Neural cell (in vitro differentiated cells): ENCODE data around the gene FRRS1L. TPM values are rescaled to one million over a fixed set of nuclear protein-coding genes. Genes with fewer than 3 reads are reported as not detected.

Experiments used
- H2AFZ ChIP-seq: fragments of 200-600, 300-800 bp; sonication (generic), shearing (Covaris generic); 2 replicates; pipeline ENCODE4 v1.6.0; 2014; ENCODE audit warnings: low read depth, mild to moderate bottlenecking, antibody characterized with exemption, low read length, moderate library complexity
- H3F3A ChIP-seq: fragments of 200-600 bp; shearing (Covaris generic); 2 replicates; pipeline ENCODE4 v1.6.1; 2016; ENCODE audit warnings: mild to moderate bottlenecking, moderate library complexity, mixed read lengths, antibody characterized with exemption, low read length; ENCODE audit not compliant: insufficient read depth, poor library complexity, severe bottlenecking
- H3K27ac ChIP-seq: fragments of 200-600, 300-800 bp; sonication (generic), shearing (Covaris generic); 2 replicates; pipeline ENCODE4 v1.5.1; 2014; ENCODE audit warnings: mild to moderate bottlenecking, low read length, moderate library complexity
- H3K27me3 ChIP-seq: fragments of 300-800, 200-600 bp; sonication (generic), shearing (Covaris generic); 2 replicates; pipeline ENCODE4 v1.6.0; 2014; ENCODE audit warnings: mild to moderate bottlenecking, low read depth, low read length, moderate library complexity; ENCODE audit not compliant: insufficient read depth
- H3K36me3 ChIP-seq: fragments of 300-800, 200-600 bp; sonication (generic), shearing (Covaris generic); 2 replicates; pipeline ENCODE4 v1.5.1; 2014; ENCODE audit warnings: mild to moderate bottlenecking, antibody characterized with exemption, low read length, moderate library complexity; ENCODE audit not compliant: insufficient read depth
- H3K4me2 ChIP-seq: fragments of 300-800, 200-600 bp; sonication (generic), shearing (Covaris generic); 2 replicates; pipeline ENCODE4 v1.6.0; 2014; ENCODE audit warnings: mild to moderate bottlenecking, low read length
- H3K4me3 ChIP-seq: fragments of 300-800, 200-600 bp; sonication (generic), shearing (Covaris generic); 2 replicates; pipeline ENCODE4 v1.5.1; 2014; ENCODE audit warnings: mild to moderate bottlenecking, low read length, moderate library complexity
- H3K79me2 ChIP-seq: fragments of 200-600 bp; shearing (Covaris generic); replicated peaks from 2 replicates; pipeline ENCODE4 v1.6.0; 2014; ENCODE audit warnings: mild to moderate bottlenecking, low read length, moderate library complexity; ENCODE audit not compliant: insufficient read depth
- H3K9ac ChIP-seq: fragments of 300-800, 200-600 bp; sonication (generic), shearing (Covaris generic); 2 replicates; pipeline ENCODE4 v1.6.1; 2016; ENCODE audit warnings: mild to moderate bottlenecking, low read length, mixed read lengths
- H3K9me2 ChIP-seq: fragments of 200-600 bp; shearing (Covaris generic); 2 replicates; pipeline ENCODE4 v1.6.1; 2016; ENCODE audit warnings: mild to moderate bottlenecking, low read length, mixed read lengths; ENCODE audit not compliant: insufficient read depth
- H3K9me3 ChIP-seq: fragments of 200-600, 300-800 bp; sonication (generic), shearing (Covaris generic); 2 replicates; pipeline ENCODE4 v1.6.1; 2016; ENCODE audit warnings: mild to moderate bottlenecking, mixed run types, low read length, moderate library complexity, mixed read lengths
- H4K20me1 ChIP-seq: fragments of 200-600 bp; shearing (Covaris generic); 2 replicates; pipeline ENCODE4 v1.6.1; 2016; ENCODE audit warnings: mild to moderate bottlenecking, mixed run types; ENCODE audit not compliant: insufficient read depth
- EP300 ChIP-seq: fragments of 450-650 bp; conservative IDR thresholded peaks from 2 replicates; pipeline ENCODE4 v1.6.1; 2014; ENCODE audit warnings: antibody characterized with exemption, mild to moderate bottlenecking, moderate library complexity; ENCODE audit not compliant: poor library complexity, severe bottlenecking
- EZH2 ChIP-seq: fragments of 200-600, 300-800 bp; shearing (Covaris generic), sonication (generic); IDR thresholded peaks from 2 replicates; pipeline ENCODE4 v1.6.1; 2014; ENCODE audit warnings: antibody characterized with exemption, low read length, borderline replicate concordance, mild to moderate bottlenecking; ENCODE audit not compliant: insufficient read depth, poor library complexity, severe bottlenecking
- MXI1 ChIP-seq: fragments of 450-650 bp; conservative IDR thresholded peaks from 2 replicates; pipeline ENCODE4 v1.6.1; 2014; ENCODE audit warnings: antibody characterized with exemption, mild to moderate bottlenecking; ENCODE audit not compliant: poor library complexity, severe bottlenecking
- POLR2AphosphoS5 ChIP-seq: IDR thresholded peaks from 2 replicates; pipeline ENCODE4 v1.6.1; 2012
- RAD21 ChIP-seq: fragments of 450-650 bp; conservative IDR thresholded peaks from 2 replicates; pipeline ENCODE4 v1.6.1; 2014; ENCODE audit warnings: antibody characterized with exemption, mild to moderate bottlenecking, moderate library complexity
- SMC3 ChIP-seq: fragments of 450-650 bp; conservative IDR thresholded peaks from 2 replicates; pipeline ENCODE4 v1.6.1; 2014; ENCODE audit warnings: antibody characterized with exemption, mild to moderate bottlenecking, moderate library complexity; ENCODE audit not compliant: poor library complexity
- TAF1 ChIP-seq: IDR thresholded peaks from 2 replicates; pipeline ENCODE4 v1.6.1; 2012; ENCODE audit warnings: low read depth
- polyA plus RNA-seq: library from polyadenylated mRNA; depleted of rRNA; stranded (reverse); fragments of >200 nt; gene quantifications from 2 replicates; pipeline ENCODE4 v1.2.3, GENCODE V29; 2014
- TF ChIP-seq, protein P1 (sequence below): IDR thresholded peaks from 2 replicates; pipeline ENCODE4 v1.6.1; 2012; ENCODE audit warnings: borderline replicate concordance
- TF ChIP-seq, protein P2 (sequence below): fragments of 450-650 bp; IDR thresholded peaks from 2 replicates; pipeline ENCODE4 v1.5.1; 2014; ENCODE audit warnings: antibody characterized with exemption, mild to moderate bottlenecking, moderate library complexity; ENCODE audit not compliant: poor library complexity, severe bottlenecking

Gene FRRS1L
- polyA plus RNA-seq, 1 donor from 2014 or later = 20.4 TPM

DNA sequence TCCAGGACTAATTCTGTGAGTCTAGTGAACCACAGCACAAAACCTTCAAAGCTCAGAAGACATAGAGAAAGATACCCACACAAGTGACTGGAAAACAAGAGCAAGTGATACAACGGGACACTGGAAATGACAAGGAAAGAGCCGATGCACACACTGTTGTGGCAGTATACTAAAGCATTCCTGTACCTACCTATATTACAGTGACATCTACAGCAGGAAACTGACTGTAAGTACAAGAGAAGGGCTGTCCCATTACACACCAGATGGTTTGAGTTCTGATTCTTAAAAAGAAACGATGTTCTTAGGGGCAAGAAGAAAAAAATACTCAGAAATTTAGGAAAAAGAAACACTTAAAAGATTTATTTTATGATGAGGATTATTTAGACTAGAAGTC, 65.8 kb downstream of the FRRS1L start:
- Histone ChIP-seq H3K4me2 (no peak overlapping the region), H3F3A (no peaks in the 10 kb centered on the region), H3K36me3 (peaks cover 5% of the 10 kb centered on the region), H3K9me3 (no peaks in the 10 kb centered on the region), H3K9ac (no peak overlapping the region), H3K27ac (no peak overlapping the region), H4K20me1 (no peaks in the 10 kb centered on the region), H3K9me2 (no peaks in the 10 kb centered on the region), H3K4me3 (no peak overlapping the region), H3K27me3 (no peaks in the 10 kb centered on the region), H3K79me2 (peaks cover 34% of the 10 kb centered on the region), H2AFZ (no peak overlapping the region)
- TF ChIP-seq, protein P1, sequence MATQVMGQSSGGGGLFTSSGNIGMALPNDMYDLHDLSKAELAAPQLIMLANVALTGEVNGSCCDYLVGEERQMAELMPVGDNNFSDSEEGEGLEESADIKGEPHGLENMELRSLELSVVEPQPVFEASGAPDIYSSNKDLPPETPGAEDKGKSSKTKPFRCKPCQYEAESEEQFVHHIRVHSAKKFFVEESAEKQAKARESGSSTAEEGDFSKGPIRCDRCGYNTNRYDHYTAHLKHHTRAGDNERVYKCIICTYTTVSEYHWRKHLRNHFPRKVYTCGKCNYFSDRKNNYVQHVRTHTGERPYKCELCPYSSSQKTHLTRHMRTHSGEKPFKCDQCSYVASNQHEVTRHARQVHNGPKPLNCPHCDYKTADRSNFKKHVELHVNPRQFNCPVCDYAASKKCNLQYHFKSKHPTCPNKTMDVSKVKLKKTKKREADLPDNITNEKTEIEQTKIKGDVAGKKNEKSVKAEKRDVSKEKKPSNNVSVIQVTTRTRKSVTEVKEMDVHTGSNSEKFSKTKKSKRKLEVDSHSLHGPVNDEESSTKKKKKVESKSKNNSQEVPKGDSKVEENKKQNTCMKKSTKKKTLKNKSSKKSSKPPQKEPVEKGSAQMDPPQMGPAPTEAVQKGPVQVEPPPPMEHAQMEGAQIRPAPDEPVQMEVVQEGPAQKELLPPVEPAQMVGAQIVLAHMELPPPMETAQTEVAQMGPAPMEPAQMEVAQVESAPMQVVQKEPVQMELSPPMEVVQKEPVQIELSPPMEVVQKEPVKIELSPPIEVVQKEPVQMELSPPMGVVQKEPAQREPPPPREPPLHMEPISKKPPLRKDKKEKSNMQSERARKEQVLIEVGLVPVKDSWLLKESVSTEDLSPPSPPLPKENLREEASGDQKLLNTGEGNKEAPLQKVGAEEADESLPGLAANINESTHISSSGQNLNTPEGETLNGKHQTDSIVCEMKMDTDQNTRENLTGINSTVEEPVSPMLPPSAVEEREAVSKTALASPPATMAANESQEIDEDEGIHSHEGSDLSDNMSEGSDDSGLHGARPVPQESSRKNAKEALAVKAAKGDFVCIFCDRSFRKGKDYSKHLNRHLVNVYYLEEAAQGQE = no peak
- no peak for TF ChIP-seq SMC3
- TF ChIP-seq, protein P2, sequence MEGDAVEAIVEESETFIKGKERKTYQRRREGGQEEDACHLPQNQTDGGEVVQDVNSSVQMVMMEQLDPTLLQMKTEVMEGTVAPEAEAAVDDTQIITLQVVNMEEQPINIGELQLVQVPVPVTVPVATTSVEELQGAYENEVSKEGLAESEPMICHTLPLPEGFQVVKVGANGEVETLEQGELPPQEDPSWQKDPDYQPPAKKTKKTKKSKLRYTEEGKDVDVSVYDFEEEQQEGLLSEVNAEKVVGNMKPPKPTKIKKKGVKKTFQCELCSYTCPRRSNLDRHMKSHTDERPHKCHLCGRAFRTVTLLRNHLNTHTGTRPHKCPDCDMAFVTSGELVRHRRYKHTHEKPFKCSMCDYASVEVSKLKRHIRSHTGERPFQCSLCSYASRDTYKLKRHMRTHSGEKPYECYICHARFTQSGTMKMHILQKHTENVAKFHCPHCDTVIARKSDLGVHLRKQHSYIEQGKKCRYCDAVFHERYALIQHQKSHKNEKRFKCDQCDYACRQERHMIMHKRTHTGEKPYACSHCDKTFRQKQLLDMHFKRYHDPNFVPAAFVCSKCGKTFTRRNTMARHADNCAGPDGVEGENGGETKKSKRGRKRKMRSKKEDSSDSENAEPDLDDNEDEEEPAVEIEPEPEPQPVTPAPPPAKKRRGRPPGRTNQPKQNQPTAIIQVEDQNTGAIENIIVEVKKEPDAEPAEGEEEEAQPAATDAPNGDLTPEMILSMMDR = no peak
- no peak for TF ChIP-seq RAD21
- no peak for TF ChIP-seq TAF1
- TF ChIP-seq POLR2AphosphoS5 = no peak
- no peak for TF ChIP-seq MXI1
- TF ChIP-seq EZH2 = no peak
- no peak for TF ChIP-seq EP300

DNA sequence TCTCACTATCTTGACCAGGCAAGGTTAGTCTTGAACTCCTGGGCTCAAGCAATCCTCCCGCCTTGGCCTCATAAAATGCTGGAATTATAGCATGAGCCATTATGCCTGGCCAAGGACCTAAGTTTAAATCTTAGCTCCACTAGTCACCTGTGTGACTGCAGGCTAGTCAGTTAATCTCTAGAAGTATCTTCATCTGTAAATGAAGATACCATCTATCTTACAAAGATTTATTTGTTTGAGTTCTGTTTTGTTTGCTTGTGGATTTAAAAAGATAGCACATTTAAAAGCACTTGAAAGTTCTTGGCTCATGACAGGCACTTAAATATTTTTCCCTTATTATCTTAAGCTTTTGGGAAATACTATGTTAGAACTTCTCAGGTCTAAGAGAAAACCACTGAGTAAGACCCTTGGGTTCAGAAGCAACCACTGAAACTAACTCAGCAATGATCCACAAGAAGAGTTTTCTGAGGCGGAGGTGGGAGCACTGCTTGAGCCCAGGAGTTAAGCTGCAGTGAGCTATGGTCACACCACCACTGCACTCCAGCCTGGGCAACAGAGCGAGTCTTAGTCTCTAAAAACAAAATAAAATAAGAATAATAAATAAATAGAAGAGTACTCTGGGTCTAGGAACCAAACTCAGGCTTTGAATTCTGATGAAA, 66.4 kb downstream of the FRRS1L start:
- Histone ChIP-seq H3F3A (no peaks in the 10 kb centered on the region), H3K9ac (no peak overlapping the region), H3K79me2 (peaks cover 34% of the 10 kb centered on the region), H4K20me1 (no peaks in the 10 kb centered on the region), H2AFZ (no peak overlapping the region), H3K4me2 (no peak overlapping the region), H3K36me3 (peaks cover 5% of the 10 kb centered on the region), H3K27me3 (no peaks in the 10 kb centered on the region), H3K9me2 (no peaks in the 10 kb centered on the region), H3K4me3 (no peak overlapping the region), H3K9me3 (no peaks in the 10 kb centered on the region), H3K27ac (no peak overlapping the region)
- TF ChIP-seq EZH2 (no peak), MXI1 (no peak), POLR2AphosphoS5 (no peak), RAD21 (no peak), SMC3 (no peak), EP300 (no peak), TAF1 (no peak)
- TF ChIP-seq, protein P2 = no peak
- TF ChIP-seq, protein P1 = no peak
